HG02623 (cell line): ENCODE data around the gene TUBGCP3.
A peak's percentile ranks its signal among the peaks of the same experiment; 100 is the strongest.
"Not testable (repeated sequence)": the region's sequence is repeated elsewhere in the genome, so short reads cannot be mapped to it uniquely, and the experiment has no call there.

Experiments
- ATAC-seq: cut with Tn5 transposase; IDR thresholded peaks from one replicate; pipeline ENCODE4 v1.9.1; 2021; ENCODE audit warnings: moderate library complexity; ENCODE audit not compliant: unreplicated experiment

The TUBGCP3 gene

GRCh38 chr13:112587764-112588489, at the start of gene TUBGCP3:
TSS of gene TUBGCP3 (minus strand) at chr13:112588153. CDS start at chr13:112587980, 173 bp downstream.
- ATAC-seq = peak; percentile 65

- no peak for ATAC-seq
These were observed 49.3 kb upstream of the TUBGCP3 start for GRCh38 chr13:112637017-112637801.

- ATAC-seq = no peak
These were observed 48.5 kb upstream of the TUBGCP3 start for GRCh38 chr13:112636401-112636975.

- ATAC-seq = no peak
These were observed 47.4 kb upstream of the TUBGCP3 start for GRCh38 chr13:112635323-112635722.

GRCh38 chr13:112634102-112634501, 46.1 kb upstream of the TUBGCP3 start:
- ATAC-seq = no peak

DNA sequence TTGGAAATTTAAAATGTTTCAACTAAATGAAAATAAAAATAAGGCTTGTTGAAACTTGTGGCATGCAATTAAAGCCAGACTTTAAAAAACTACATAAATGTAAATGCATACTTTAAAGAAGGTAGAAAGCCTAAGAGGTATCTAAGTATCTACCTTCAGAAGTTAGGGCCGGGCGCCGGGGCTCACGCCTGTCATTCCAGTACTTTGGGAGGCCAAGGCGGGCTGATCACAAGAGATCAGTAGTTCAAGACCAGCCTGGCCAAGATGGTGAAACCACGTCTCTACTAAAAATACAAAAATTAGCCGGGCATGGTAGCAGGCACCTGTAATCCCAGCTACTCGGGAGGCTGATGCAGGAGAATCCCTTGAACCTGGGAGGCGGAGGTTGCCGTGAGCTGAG, 42.3 kb upstream of the TUBGCP3 start:
- not testable (repeated sequence) for ATAC-seq

GRCh38 chr13:112629161-112629560, 41.2 kb upstream of the TUBGCP3 start:
- ATAC-seq = no peak

GRCh38 chr13:112627613-112628012, 39.7 kb upstream of the TUBGCP3 start:
- not testable (repeated sequence) for ATAC-seq

- ATAC-seq = no peak
These were observed 39.2 kb upstream of the TUBGCP3 start for GRCh38 chr13:112627161-112627560.

- no peak for ATAC-seq
These were observed 38.8 kb upstream of the TUBGCP3 start for GRCh38 chr13:112626761-112627160.

GRCh38 chr13:112626124-112626523, 38.2 kb upstream of the TUBGCP3 start:
- no peak for ATAC-seq

DNA sequence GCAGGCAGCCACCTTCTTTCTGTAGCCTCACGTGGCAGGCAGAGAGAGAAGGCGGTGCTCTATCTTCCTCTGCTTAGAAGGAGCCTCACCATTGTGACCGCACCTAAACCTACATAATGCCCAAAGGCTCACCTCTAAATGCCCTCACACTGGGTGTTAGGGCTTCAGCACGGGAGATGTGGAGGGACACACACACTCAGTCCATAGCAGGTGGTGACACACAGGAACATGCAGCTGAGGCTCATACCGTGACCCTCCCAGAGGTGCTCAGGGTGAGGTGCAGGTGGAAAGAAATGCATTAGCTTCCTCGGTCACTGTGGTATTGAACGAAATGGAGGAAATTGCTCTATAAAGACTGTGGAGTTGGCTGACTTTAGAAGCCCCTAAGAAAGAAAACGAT, 37.7 kb upstream of the TUBGCP3 start:
- no peak for ATAC-seq

GRCh38 chr13:112624602-112625430, 36.9 kb upstream of the TUBGCP3 start:
- ATAC-seq = no peak

DNA sequence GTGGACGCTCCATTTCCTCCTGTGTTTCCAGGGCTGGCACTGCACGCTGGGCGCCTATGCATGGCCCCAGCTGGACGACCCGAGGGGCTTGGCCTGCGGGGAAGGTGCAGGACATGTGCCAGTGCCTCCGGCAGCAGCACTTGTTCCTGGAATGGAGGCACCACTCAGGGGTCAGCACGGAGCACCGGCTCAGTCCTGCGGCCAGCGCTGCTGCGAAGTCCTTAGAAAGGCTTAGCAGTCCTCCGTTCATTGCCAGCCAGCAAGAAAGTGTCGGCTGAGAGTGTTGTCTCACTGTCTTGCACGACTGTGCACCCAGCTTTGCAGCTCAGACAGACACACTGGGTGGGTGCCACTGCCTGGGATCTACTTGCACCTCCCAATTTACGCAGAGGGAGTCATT, 36.1 kb upstream of the TUBGCP3 start:
- no peak for ATAC-seq

- no peak for ATAC-seq
These were observed 35.2 kb upstream of the TUBGCP3 start for GRCh38 chr13:112623051-112623711.

DNA sequence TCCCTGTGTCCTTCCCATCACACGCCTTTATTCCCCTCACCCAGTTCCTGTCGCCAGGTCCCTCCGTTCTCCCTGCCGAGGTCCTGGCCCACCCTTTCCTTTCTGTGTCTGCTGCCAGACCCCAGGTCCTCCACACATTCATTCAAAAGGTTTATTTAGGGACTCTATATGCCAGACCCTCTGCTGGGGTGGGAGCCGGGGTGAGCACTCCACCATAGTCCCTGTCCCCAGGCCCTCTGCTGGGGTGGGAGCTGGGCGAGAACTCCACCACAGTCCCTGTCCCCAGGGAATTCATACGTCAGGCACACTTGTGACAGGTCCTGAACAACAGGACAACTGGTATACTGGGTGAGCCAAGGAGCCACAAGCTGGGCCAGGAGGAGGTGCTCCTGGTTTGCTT, 34.4 kb upstream of the TUBGCP3 start:
- no peak for ATAC-seq

- ATAC-seq = peak; percentile 63
These were observed 32.0 kb upstream of the TUBGCP3 start for GRCh38 chr13:112619730-112620631.

DNA sequence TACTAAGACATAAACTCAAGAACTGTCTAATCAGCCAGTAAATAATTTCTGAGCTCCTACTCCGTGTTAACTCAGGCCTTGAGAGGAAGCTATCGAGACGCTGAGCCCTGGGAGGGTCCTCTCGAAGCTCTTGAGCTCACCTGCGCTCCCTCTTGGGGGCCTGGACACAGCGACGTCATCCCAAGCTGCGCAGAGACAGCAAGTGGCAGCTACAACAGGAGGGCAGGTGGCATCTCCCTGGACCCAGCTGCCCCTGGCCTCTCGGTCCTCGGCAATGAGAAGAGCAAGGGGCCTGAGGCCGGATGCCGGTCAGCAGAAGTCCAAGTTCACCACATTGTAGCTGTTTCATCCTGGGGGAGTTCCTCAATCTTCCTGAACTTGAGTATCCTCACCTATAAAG, 30.5 kb upstream of the TUBGCP3 start:
- no peak for ATAC-seq

DNA sequence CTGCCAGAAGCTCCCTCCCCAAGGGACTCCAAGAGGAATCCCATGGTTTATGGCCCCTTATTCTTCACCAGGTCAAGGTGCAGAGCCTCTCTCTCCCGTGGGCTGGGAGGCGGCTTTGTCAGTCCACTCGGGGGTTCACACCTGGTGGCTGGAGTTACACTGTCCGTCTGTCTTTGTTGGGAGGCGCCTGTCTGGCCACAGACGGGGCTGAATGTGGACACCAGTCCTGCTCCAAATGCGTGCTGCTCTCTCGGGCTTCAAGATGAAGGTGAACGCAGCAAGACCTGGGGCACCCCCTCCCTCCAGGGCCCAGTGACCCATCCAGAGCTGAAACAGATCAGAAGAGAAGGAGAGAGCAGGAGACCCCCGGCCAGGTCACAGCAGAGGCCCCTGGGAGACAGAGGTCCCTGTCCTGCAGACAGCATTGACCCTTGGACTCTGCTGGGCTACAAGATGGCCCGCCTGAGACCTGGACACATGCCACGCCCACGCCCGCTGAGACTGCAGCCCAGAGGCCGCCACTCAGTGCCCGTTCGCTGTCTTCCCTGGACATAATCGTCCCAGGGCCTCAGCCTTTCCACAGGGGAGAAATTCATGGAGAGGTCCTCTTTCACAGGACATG, 29.9 kb upstream of the TUBGCP3 start:
- no peak for ATAC-seq
